ENCODE data around the gene STAT4.

DNA sequence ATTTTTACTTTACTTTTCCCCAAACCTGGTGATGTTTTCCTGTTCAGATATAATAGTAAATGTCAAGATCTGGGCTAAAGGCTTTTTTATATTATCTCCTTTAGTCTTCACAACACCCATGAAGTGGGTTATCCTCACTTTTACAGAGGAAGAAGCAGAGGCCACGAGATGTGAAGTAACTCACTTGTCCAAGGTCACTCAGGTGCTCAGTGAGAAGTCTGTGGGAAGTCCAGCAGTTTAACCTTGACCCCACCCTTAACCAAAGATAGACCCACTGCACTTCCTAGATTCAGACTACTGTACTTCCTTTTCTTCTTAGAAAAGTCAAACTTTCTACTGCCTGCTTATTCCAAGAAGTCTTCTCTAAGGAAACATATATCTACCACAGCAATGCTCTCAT lies 80.5 kb downstream of the STAT4 start:
- TF ChIP-seq POLR2AphosphoS5 (IDR thresholded peaks at IDR 0.05) = no peak
- TF ChIP-seq POLR2A (IDR thresholded peaks at IDR 0.05) = no peak
